ENCODE data around the gene MACROD2.

Gene MACROD2

DNA sequence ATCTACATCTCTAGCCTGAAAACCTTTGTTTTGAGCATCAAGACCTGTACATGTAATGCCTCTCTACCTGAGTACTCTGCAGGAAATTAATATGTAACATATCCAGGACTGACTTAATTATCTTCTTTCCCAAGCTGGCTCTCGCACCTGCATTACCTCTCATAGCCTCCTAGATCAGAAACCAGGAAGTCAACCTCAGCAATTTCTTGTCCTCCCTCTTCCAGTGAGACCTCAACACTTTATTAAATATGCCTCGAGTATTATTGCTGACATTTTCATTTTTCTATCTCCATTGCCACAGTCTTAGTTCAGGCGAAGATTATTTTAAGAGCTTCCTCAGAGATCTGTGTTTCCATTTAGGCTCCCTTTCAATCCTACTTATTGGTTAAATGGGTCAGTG is 69.0 kb downstream of the MACROD2 start:
- no peak for DNase-seq

DNA sequence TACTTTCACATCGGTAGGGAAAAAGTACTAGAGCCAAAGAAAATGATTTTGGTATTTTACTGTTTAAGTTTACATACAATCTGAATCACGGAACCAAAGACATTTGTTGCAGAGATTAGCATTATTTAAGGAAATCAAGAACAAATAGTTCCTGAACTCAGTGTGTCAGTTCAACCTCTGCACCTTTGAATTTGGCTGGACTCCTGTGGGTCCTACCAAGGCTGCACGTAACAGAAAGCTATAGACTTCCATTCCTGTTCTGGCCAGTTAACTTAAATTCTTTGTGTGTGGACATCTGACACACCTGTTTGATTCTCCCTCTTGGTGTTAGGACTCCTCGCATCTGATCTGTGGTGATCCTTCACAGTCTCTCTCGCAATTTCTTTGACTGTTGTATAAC is 69.6 kb downstream of the MACROD2 start:
- no peak for DNase-seq

DNA sequence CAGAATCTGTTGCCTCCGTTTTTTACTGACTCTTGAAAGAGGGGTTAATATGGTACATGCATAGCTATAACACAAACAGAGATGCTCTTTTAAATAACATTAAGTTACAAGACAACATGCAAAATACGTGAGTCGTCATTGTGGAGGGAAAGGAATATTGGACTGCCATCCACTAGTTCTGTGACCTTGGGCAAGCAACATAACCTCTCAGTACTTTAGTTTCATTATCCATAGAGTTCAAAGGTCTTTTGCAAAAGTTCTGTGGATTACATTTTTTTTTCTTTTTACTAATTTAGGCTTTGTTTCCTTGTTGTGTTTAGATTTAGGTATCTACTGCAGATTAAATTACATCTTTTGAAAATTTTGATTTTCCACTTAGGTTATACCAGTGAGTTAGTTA is 70.5 kb downstream of the MACROD2 start:
- no peak for DNase-seq

DNA sequence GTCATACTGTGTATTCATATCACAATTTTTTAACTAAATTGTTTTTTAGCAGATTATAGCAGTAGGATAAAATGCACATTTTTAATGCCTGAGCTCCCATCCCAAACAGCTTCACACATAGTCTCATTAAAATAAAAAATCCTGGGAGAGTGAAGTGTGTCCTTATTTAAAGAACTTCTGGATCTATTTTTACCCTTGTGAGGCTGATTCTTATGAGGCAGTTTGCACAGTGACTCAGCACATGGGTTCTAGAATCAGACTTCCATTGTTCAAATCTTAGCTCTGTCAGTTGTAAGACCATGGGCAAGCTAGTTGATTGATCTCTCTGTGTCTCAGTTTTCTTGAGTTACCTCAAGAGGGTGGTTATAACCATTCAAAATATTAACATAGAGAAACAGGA is 72.3 kb downstream of the MACROD2 start:
- no peak for DNase-seq

DNA sequence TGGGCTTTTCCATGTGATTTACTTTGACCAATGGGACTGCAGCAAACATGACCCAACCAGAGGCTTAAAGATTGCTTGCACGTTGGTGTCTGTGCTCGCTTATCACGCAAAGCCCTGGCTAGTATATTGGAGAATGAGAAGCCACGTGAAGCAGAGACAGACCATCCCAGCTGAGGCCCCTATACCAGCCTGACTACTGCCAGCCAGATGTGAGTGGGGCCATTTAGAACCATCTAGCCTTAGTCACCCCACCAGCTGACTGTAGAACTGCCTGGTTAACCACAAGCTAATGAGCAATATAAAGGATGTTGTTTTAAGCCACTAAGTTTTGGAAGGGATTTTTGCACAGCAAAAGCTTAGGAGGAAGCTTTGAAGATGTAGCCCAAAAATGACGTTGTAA is 74.5 kb downstream of the MACROD2 start:
- peak; percentile 5 for DNase-seq

DNA sequence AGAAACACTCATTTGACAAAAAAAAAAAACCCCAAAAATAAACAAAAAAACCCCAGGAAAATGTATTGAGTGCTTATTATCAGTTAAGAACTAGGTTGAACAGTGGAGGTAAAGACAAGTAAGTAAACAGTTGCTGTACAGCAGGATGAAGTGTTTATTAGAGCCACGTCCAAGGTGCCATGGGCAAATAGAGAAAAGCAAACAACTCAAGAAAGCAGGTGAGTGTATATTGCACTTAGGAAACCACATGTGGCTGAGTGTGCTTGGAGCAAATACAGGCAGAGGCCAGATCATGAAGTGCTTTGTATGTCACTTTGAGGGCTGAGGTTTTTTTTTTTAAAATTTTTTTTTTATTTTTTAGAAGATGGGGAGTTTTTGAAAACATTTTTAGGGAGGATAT is 98.3 kb downstream of the MACROD2 start:
- DNase-seq = no peak

DNA sequence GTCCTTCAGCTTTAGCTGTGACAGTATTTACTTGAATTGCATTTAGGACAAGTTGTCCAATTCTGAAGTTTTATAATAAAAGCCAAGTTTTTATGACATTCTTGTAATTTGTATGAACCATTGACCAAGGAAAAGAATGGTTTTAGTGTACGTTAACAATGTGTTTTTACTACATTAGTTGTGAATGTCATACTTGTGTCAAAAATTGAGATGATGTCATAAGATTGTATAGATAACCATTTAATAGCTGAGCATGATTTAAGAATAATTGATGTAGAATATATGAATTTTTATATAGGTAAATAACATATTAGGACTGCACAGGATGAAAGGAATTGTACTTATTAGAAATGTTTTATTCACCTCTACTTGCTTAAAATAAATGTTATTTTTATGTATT is 102.9 kb downstream of the MACROD2 start:
- no peak for DNase-seq

DNA sequence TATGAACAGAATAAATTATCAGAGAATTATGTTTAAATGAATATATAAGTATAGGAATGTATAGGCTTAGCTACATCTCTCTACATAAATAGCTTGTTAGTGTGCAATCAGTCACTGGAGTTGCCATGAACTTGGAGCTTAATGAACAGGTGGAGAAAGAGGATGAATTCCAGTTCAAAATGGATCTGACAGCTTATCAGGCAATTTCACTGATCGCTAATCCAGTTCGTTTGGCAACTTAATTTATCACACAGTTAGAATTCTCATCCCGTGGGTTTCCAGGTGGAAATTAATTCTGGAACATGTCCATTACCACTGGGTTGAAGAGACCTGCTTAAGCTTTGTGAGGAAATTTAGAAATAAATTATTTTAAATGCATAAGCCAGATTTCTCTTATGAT is 118.1 kb downstream of the MACROD2 start:
- no peak for DNase-seq

DNA sequence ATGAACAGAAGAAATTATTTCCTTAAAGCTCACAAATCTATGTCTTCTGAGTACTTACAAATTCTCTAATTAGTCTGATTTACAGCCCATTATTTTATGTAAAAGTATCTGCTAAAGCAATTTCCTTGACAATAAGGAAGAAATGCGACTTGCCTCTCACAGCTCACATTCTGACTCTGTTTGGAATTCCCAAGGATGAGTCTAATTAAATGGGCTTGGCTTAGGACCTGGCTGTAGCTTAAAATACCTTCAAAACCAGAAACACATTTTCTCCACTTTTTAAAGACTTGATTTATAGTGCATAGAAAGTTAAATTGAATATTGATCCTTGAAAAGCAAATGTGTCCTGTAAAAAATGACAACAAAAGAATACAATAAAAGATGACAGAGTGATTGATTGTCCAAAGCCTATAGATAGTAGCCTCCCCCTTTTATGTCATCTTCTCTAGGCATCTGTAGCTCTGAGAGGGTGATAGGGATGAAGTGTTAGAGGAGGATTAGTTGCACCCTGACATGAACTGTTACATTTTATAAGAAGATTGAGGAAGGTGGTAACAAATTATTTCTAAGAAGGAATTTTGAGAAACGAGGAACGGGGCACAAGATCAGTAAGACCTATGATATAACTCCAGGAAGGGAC is 118.9 kb downstream of the MACROD2 start:
- no peak for DNase-seq

DNA sequence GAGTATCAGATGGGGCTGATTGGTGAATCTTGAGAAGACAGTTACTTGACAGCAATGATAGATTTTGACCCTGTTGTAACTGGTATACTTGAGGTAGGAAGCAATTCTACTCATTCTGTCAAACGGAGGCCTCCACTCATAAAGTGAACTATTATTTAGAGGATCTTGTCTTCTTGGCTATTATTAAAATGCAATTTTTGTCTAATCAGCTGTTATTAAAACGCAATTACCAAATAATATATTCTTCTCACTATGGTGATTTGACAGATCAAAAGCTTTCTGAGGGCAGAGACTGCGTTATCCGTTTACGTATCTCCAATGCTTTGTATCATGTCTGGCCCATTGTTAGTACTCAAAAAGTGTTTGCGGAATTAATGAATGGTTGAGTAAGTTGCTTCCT is 120.7 kb downstream of the MACROD2 start:
- DNase-seq = no peak

DNA sequence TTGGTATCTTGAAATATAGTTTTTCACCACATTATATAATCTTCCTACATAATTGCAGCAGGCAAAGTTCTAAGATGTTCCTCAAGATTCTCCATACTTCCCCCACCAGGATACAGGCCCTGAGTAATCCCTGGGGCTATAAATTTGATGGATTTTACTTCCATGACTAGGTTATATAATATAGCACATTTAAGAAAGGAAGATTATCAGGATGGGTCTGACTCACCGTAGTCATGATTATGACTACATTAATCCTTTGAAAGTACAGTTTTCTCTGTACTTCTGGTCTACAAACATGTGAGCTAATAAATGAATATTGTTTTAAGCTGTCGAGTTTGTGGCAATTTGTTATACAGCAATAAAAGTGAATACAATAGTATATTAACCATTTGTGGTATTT is 122.5 kb downstream of the MACROD2 start:
- no peak for DNase-seq

DNA sequence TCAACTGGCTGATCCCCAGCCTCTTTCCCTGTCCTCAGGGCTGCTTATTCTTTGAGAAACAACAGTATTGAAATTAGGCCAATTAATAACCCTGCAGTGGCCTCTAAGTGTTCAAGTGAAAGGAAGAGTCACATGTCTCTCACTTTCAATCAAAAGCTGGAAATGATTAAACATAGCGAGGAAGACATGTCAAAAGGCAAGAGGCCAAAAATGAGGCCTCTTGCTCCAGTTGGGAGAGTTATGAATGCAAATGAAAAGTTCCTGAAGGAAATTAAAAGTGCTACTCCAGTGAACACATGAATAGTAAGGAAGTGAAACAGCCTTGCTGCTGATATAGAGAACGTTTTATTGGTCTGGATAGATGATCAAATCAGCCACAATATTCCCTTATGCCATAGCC is 131.5 kb downstream of the MACROD2 start:
- DNase-seq = no peak

DNA sequence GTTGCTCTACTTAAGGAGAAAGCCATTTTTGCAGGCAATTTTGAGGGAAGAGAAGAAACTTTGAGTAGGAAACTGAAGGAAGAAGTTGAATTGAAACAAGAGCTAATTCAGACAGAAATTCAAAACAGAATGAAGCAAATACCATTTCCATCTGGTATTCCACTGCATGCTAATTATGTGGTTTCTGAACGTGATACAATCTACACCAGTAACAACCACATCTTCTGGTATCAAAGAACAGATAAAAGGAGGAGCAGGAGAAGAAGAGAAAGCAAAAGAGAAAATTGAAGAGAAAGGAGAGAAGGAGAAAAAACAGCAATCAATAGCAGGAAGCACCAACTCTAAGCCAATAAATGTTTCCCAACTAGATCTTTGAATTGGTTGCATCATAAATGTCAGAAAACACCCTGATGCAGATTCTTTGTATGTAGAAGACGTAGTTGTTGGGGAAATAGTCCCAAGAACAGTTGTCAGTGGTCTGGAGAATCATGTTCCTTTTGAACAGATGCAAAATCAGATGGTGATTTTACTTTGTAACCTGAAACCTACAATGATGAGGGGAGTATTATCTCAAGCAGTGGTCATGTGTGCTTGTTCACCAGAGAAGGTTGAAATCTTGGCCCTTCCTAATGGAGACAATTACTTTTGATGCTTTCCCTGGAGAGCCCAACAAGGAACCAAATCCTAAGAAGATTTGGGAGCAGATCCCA is 132.4 kb downstream of the MACROD2 start:
- no peak for DNase-seq

DNA sequence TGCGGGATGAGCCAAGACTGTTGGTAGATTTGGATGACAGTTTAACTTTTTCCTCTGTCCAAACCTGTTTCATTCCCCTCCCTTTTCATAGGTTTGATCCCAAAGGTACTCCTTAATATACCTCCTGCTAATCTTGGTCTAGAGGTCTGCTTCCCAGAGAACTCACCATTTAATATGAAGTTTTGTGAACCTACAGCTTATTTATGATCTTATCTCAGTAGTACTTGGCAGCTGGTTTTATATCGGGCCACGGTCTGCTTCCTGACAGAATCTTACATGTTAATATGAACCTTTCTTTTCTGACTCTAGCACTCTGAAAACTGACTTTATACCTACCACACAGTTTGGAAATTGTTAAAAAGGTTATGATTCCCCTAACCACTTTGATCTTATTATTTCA is 138.7 kb downstream of the MACROD2 start:
- no peak for DNase-seq

DNA sequence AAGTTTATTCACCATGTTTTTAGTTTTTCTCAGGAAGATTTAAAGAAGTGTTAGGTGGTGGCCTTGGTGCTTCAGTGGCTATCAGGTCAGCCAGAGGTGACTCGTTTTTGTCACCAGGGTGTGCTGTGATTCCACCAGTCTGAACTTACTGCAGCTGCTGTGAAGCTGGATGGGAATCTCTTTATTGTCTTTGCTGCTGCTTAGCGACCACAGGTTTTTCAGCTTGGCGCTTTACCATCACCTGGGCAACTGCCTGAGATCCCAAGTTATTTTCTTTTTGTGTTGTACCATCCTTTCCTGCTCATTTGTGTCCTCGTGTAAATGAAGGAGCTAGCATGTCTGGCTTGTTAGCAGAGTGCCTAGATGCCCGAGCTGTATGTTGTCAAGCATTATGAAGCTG is 146.9 kb downstream of the MACROD2 start:
- no peak for DNase-seq

DNA sequence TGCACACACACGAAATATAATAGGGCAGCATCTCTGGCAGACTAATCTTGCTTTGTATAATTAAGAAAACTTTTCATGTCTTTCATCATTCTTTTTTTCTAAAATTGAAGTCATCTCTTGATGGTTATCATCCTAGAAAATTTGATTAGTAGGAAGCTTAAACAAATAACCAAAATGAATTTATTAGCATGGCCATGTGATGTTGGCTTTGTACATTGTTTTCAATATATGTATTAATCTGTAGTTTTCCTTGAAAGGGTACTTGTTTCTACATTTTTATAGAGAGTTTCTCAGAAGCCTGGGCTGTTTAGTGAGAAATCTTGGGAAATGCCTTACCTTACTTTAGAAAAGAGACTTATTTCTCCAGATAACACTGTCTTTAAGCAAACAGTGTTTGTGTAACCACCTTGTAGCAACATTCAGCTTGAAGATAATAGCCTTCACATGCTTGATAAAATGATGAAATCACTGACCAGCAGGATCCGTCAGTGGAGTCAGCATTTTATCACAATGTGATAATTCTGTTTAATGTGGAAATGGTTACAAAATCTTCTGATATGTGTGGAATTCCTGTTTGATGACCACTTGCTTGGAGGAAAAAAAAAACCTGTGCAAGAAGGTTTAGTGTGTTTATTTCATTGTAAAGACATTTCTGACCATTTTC is 147.8 kb downstream of the MACROD2 start:
- no peak for DNase-seq

DNA sequence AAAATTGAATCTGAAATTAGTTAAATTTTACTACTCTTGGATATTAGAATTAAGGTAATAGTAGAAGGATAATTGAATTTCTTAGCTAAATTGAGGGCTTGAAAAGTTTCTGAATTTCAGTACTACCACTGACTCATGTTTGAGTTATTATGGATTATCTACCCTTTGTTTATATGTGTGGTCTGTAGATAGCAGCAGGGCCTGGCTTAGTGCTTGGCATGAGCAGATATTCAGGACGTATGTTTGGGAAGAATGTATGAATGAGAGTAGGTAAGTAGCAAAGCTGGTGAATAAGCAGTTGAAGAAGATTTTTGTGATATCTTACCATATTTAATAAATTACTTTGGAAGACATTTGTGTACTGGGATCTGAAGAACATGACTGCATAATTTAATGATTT is 152.7 kb downstream of the MACROD2 start:
- no peak for DNase-seq

DNA sequence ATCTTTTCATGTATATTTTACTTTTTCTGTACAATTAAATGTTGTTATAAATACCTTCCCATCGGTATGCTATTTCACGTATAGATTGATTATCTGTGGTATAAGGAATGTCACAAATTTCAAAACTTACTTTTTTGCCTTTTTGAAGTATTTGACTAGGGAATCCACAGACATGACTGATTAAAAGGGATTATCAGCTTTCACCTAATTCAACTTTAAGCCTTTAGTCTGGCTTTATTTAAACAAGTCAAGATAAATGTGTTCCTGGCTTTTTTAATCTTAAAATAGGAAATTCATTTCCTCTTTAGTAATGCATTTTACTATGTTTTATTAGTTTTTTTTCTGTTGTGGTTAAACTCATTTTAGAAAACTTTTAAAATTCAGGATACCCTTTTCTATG is 160.0 kb downstream of the MACROD2 start:
- DNase-seq = no peak

DNA sequence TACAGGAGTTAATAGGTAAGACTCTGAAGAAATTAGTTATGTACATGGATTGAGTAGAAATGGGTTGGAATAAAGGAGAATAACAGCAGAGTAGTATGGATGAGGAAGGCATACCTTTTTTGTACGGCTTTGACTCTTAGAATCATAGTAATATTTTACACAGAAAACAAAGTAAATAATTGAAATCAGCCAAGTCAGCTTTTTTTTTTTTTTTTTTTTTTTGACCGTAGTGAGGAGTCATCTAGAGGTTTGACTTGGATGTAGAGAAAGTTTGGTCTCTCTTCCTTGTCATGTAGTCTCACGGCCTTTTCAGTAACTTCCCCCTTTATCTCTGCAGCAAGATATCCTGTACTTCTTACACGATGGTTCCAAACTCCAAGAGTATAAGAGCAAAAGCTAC is 183.2 kb downstream of the MACROD2 start:
- DNase-seq = no peak

DNA sequence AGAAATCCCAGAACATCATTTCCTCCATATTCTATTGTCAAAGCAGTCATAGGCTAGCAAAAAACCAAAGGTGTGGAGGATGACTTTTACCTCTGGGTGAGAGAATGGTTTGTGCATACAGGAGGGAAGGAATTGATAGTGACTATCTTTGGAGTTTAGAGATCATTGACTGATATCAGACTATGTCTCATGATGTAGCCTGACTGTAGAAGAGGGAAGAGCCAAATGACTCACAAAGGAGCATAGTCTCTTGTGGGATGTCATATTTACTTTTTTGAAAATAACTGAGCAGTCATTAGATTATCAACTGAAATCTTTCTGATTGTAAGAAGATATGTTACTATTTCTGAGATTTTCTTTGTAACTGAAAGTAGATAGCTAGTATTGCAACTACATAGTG is 183.6 kb downstream of the MACROD2 start:
- no peak for DNase-seq

DNA sequence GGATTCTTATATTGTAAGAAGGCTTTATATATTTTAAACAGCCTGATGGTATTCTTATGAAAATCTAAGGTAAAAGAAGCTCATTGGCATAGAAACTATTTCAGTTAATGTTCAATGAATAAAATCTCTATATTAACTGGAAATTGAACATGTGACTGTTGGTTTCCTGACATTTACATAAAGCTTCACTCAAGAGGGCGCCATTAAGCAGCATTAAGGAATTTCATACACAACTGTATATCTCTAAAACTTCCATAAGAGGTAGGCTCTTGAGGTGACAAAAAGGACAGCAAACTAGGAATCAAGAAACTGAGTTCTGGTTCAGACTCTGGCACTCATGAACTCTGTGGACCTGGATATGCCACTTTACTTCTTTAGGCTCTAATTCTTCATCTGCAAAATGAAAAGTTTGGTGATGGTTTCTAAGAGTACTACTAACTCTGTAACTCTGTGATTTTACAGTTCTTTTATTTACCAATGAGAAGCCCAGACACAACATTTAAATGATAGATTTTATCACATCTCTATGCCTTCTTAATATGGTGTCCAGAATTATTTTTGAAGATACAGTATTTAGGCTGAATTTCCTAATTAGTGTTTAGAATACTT is 194.6 kb downstream of the MACROD2 start:
- DNase-seq = peak; percentile 20

DNA sequence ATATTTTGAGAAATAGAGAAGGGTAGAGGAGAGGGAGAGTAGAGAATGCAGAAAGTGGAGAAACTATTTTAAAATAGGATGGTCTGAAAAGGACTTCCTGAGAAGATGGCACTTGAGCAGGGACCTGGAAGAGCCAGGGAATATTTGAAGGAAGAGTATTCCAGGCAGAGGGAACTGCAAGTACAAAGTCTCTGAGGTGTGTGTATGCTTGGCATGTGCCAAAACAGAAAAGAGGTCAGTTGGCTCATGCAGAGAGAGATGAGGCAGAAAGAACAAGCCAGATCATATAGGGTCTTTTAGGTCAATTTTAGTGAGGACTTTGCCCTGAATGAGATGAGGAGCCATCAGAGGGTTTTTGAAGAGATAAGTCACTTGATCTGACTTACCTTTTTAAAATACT is 196.2 kb downstream of the MACROD2 start:
- DNase-seq = no peak

DNA sequence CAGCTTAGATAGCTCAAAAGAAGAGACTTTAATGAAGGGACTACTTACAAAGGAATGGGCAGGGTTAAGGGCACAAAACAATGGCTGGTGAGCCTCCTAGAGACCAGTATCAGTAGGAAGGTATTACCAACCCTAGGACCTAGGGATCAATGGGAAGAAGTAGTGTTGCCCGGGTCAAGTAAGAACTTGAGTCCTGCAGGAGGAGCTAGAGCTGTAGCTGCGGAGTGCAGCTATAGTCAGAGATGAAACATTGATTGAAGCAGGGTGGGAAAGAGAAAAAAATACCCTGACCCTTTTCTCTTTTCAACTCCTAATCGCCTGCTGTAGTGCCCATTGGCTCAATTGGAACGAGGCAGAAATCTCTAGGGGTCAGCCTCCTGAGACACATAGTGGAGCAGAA is 198.1 kb downstream of the MACROD2 start:
- no peak for DNase-seq

DNA sequence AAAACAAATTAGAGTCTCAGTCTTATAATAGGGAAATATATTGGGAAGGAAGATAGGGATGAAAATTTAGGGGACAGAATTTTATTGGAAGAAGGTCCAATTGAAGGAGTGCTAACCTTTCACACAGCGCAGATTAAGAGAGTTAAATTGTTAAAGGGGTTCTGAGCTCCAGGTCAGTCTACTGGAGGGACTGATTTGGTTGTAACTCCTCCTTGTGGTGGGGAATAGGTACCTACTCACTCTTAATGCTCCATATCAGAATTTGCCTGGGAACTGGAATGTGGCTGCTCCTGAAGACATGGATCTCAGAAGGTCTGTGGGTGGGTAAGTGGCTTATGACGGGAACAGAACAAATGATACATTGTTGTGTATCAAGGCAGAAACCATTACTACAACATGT is 198.6 kb downstream of the MACROD2 start:
- no peak for DNase-seq

Data from HCEC 1CT (cell line).